ENCODE results near the gene PLPPR5. TPM values are rescaled to one million over a fixed set of nuclear protein-coding genes. Genes with fewer than 3 reads are reported as not detected.

The PLPPR5 gene
- total and polyA plus RNA-seq, 3 donors from 2014 or later: 4.5 to 7.8 (median 4.8) TPM

GRCh38 chr1:98906361-98906760, 98.3 kb downstream of the PLPPR5 start:
- no peak for DNase-seq
- Histone ChIP-seq H3K36me3 (ENCODE audit: low read depth, missing control alignments) (no peaks in the 10 kb centered on the region), H3K4me1 (no peaks in the 10 kb centered on the region), H3K4me3 (no peak overlapping the region), H3K27me3 (no peaks in the 10 kb centered on the region), H3K27ac (no peak overlapping the region), H3K9me3 (no peaks in the 10 kb centered on the region)
- WGBS, 2 donors: 89 to 93% methylated on average over 3 of the region's 3 CpGs
- TF ChIP-seq POLR2A (IDR thresholded peaks at IDR 0.05): no peak
- TF ChIP-seq CTCF (IDR thresholded peaks at IDR 0.05): no peak
- intact Hi-C loops (cut with DNase I; ENCODE audit: low total_unique reads): no loop called here

DNA sequence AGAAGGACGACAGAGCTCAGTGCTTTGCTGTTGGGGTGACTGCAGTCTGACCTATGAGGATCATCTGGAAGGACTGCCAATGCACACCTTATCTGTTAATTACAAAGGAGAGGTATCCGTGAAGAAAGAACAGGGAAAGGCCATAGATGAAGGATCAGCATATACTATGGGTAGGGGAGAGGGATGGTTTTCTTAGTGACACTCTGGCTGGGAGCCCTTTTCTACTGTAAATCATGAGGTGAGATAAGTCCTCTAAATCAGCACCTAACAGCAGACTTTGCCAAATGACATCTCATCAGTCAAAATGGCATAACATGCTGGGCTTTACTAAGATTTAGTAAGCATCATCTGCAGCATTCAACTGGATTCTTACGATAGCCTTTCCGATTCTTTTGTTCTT, 100.0 kb downstream of the PLPPR5 start:
- Histone ChIP-seq H3K36me3 (ENCODE audit: low read depth, missing control alignments) (no peaks in the 10 kb centered on the region), H3K4me1 (no peaks in the 10 kb centered on the region), H3K4me3 (no peak overlapping the region), H3K27me3 (no peaks in the 10 kb centered on the region), H3K27ac (no peak overlapping the region), H3K9me3 (no peaks in the 10 kb centered on the region)
- intact Hi-C loops (cut with DNase I; ENCODE audit: low total_unique reads): no loop called here
- TF ChIP-seq CTCF (IDR thresholded peaks at IDR 0.05) (no peak), POLR2A (IDR thresholded peaks at IDR 0.05) (no peak)
- no peak for DNase-seq
- WGBS, 2 donors: 71 to 85% methylated on average over 4 of the region's 4 CpGs

- Histone ChIP-seq H3K27ac (no peak overlapping the region), H3K4me3 (no peak overlapping the region), H3K4me1 (no peaks in the 10 kb centered on the region), H3K27me3 (no peaks in the 10 kb centered on the region), H3K36me3 (ENCODE audit: low read depth, missing control alignments) (no peaks in the 10 kb centered on the region), H3K9me3 (no peaks in the 10 kb centered on the region)
- no peak for TF ChIP-seq POLR2A (IDR thresholded peaks at IDR 0.05)
- TF ChIP-seq CTCF (IDR thresholded peaks at IDR 0.05): no peak
- intact Hi-C loops (cut with DNase I; ENCODE audit: low total_unique reads): no loop called here
- no peak for DNase-seq
- WGBS, 2 donors: 60 to 61% methylated on average over 1 of the region's 1 CpG
Observed at GRCh38 chr1:98903726-98904125, 100.9 kb downstream of the PLPPR5 start.

DNA sequence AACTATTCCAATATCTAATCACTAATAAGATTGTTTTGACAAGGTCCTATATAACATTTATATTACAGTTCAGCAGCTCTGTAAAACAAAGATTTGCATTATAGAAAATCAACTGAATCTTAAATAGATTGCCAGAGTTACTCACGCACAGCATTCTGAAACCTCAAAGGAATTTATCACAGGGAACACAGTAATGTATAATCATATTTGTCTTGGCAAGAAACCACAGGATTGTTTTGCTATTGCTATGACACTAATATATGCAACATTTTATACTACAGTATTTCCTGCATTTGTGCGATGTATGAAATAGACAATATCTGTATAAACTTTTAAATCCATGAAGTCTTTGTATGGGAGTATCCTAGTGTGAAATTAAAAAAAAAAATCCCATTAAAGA, 101.4 kb downstream of the PLPPR5 start:
- no peak for DNase-seq
- H3K4me1 ChIP-seq: no peaks in the 10 kb centered on the region
- 49 to 61% methylated on average over 2 of the region's 2 CpGs for WGBS, 2 donors
- H3K27me3 ChIP-seq: no peaks in the 10 kb centered on the region
- H3K36me3 ChIP-seq (ENCODE audit: low read depth, missing control alignments): no peaks in the 10 kb centered on the region
- no peak for TF ChIP-seq POLR2A (IDR thresholded peaks at IDR 0.05)
- no peak for TF ChIP-seq CTCF (IDR thresholded peaks at IDR 0.05)
- intact Hi-C loops (cut with DNase I; ENCODE audit: low total_unique reads): no loop called here
- no peak overlapping the region for H3K27ac ChIP-seq
- H3K9me3 ChIP-seq: no peaks in the 10 kb centered on the region
- no peak overlapping the region for H3K4me3 ChIP-seq

- intact Hi-C loops (cut with DNase I; ENCODE audit: low total_unique reads): no loop called here
Observed at GRCh38 chr1:98898940-98899339, 105.7 kb downstream of the PLPPR5 start.

More at GRCh38 chr1:98898940-98899339, 105.7 kb downstream of the PLPPR5 start:
- no peaks in the 10 kb centered on the region for H3K9me3 ChIP-seq
- no peaks in the 10 kb centered on the region for H3K4me1 ChIP-seq
- H3K27me3 ChIP-seq: no peaks in the 10 kb centered on the region
- no peak overlapping the region for H3K4me3 ChIP-seq
- TF ChIP-seq POLR2A (IDR thresholded peaks at IDR 0.05): no peak
- TF ChIP-seq CTCF (IDR thresholded peaks at IDR 0.05): no peak
- no peak overlapping the region for H3K27ac ChIP-seq
- 61 to 68% methylated on average over 2 of the region's 2 CpGs for WGBS, 2 donors
- H3K36me3 ChIP-seq (ENCODE audit: low read depth, missing control alignments): no peaks in the 10 kb centered on the region
- no peak for DNase-seq
